IMR-90 (cell line): ENCODE data around the gene COL4A3. TPM values are rescaled to one million over a fixed set of nuclear protein-coding genes. Genes with fewer than 3 reads are reported as not detected.
"Not testable (repeated sequence)": the region's sequence is repeated elsewhere in the genome, so short reads cannot be mapped to it uniquely, and the experiment has no call there.

Source experiments
- ATAC-seq: fragments of 200-7000 bp; cut with Tn5 transposase; 2 replicates; pipeline ENCODE4 v1.9.1; 2020; ENCODE audit warnings: low read depth, mild to moderate bottlenecking, moderate library complexity
- BruUV-seq: library from RNA; stranded (reverse); fragments of 400-500 nt; replicated peaks from 2 replicates; lab custom pipeline; 2021; lab: Mats Ljungman, UMichigan
- CTCF ChIA-PET: fragments of 300-600 bp; formaldehyde crosslinking; extraction: SDS; loops from one replicate; lab custom pipeline; 2021; ENCODE audit warnings: antibody characterized with exemption; lab: Yijun Ruan, JAX
- POLR2A ChIA-PET: fragments of 300-600 bp; sonication (Branson Sonifier 250); formaldehyde crosslinking; loops from one replicate; lab custom pipeline; 2022; ENCODE audit warnings: antibody characterized with exemption; ENCODE audit not compliant: unreplicated experiment; lab: Charles Lee
- DNase-seq: peaks from one replicate; pipeline ENCODE4 v3.0.0; 2013
- H2AFZ ChIP-seq: replicated peaks from 2 replicates; pipeline ENCODE3; 2013; ENCODE audit warnings: low read length, mild to moderate bottlenecking; ENCODE audit not compliant: poor library complexity
- H2AK5ac ChIP-seq: 2 replicates; pipeline ENCODE4 v1.6.1; 2013; ENCODE audit warnings: low read depth, low read length, inconsistent platforms
- H2AK9ac ChIP-seq: replicated peaks from 2 replicates; pipeline ENCODE3; 2013; ENCODE audit warnings: mild to moderate bottlenecking, low read depth, low read length, moderate library complexity; ENCODE audit not compliant: poor library complexity
- H2BK120ac ChIP-seq: 2 replicates; pipeline ENCODE4 v1.6.1; 2013; ENCODE audit warnings: low read depth, low read length, inconsistent platforms
- H2BK15ac ChIP-seq: 3 replicates; pipeline ENCODE4 v1.6.1; 2013; ENCODE audit warnings: low read depth, low read length, inconsistent platforms
- H2BK20ac ChIP-seq: 2 replicates; pipeline ENCODE4 v1.6.1; 2013; ENCODE audit warnings: low read depth, mild to moderate bottlenecking, inconsistent platforms, low read length, moderate library complexity
- H2BK5ac ChIP-seq: 2 replicates; pipeline ENCODE4 v1.6.1; 2013; ENCODE audit warnings: mild to moderate bottlenecking, low read depth, low read length, inconsistent platforms; ENCODE audit not compliant: poor library complexity, severe bottlenecking
- H3K14ac ChIP-seq: replicated peaks from 2 replicates; pipeline ENCODE4 v1.6.1; 2013; ENCODE audit warnings: low read depth, low read length, inconsistent platforms
- H3K18ac ChIP-seq: 2 replicates; pipeline ENCODE4 v1.6.1; 2013; ENCODE audit warnings: low read depth, low read length, control low read depth
- H3K23ac ChIP-seq: 2 replicates; pipeline ENCODE4 v1.6.1; 2013; ENCODE audit warnings: low read depth, low read length, inconsistent platforms
- H3K27ac ChIP-seq: 2 replicates; pipeline ENCODE4 v1.5.1; 2013; ENCODE audit warnings: mild to moderate bottlenecking, control low read depth, low read length; ENCODE audit not compliant: insufficient read depth
- H3K27me3 ChIP-seq: 2 replicates; pipeline ENCODE4 v1.6.1; 2013; ENCODE audit warnings: low read length; ENCODE audit not compliant: control insufficient read depth, insufficient read depth
- H3K36me3 ChIP-seq: 2 replicates; pipeline ENCODE4 v1.6.1; 2013; ENCODE audit warnings: low read length, mixed read lengths; ENCODE audit not compliant: control insufficient read depth, insufficient read depth
- H3K4ac ChIP-seq: 2 replicates; pipeline ENCODE4 v1.6.1; 2013; ENCODE audit warnings: low read depth, low read length, inconsistent platforms
- H3K4me1 ChIP-seq: 2 replicates; pipeline ENCODE4 v1.6.1; 2013; ENCODE audit warnings: low read length, mixed read lengths; ENCODE audit not compliant: control insufficient read depth, insufficient read depth
- H3K4me2 ChIP-seq: 2 replicates; pipeline ENCODE4 v1.6.1; 2013; ENCODE audit warnings: low read depth, mild to moderate bottlenecking, control low read depth, low read length, moderate library complexity
- H3K4me3 ChIP-seq: 2 replicates; pipeline ENCODE4 v1.5.1; 2013; ENCODE audit warnings: low read depth, mild to moderate bottlenecking, control low read depth, low read length, moderate library complexity; ENCODE audit not compliant: insufficient read depth
- H3K56ac ChIP-seq: 2 replicates; pipeline ENCODE4 v1.6.1; 2013; ENCODE audit warnings: low read length, inconsistent platforms; ENCODE audit not compliant: insufficient read depth; ENCODE audit errors: extremely low read depth
- H3K79me1 ChIP-seq, 2 experiments: 2 replicates each; pipeline ENCODE4 v1.6.1; 2013; ENCODE audit warnings: low read length in 2 of 2, inconsistent platforms in 1 of 2, low read depth in 1 of 2
- H3K9ac ChIP-seq: 2 replicates; pipeline ENCODE4 v1.6.1; 2013; ENCODE audit warnings: low read depth, low read length, control low read depth
- H3K9me1 ChIP-seq: 2 replicates; pipeline ENCODE4 v1.6.1; 2013; ENCODE audit warnings: low read length, inconsistent platforms; ENCODE audit not compliant: insufficient read depth
- H3K9me3 ChIP-seq: 2 replicates; pipeline ENCODE4 v1.6.1; 2013; ENCODE audit warnings: low read length; ENCODE audit not compliant: control insufficient read depth, insufficient read depth
- H4K20me1 ChIP-seq: 2 replicates; pipeline ENCODE4 v1.6.1; 2013; ENCODE audit warnings: low read length, inconsistent platforms; ENCODE audit not compliant: insufficient read depth
- H4K5ac ChIP-seq: 2 replicates; pipeline ENCODE4 v1.6.1; 2013; ENCODE audit warnings: mild to moderate bottlenecking, low read depth, low read length, control low read depth
- H4K8ac ChIP-seq, 2 experiments: 2 replicates each; pipeline ENCODE4 v1.6.1; 2013; ENCODE audit warnings: low read depth in 2 of 2, low read length in 2 of 2, control low read depth in 1 of 2, inconsistent platforms in 1 of 2
- H4K91ac ChIP-seq: 2 replicates; pipeline ENCODE4 v1.6.1; 2013; ENCODE audit warnings: low read depth, low read length, inconsistent platforms; ENCODE audit not compliant: insufficient read depth
- whole genome bisulfite sequencing, 2 experiments: methylation state at CpG; one replicate each; pipeline versions ENCODE4 v1.1.5 to v1.1.7; 2013; ENCODE audit warnings: missing lambda C conversion rate in 2 of 2; ENCODE audit not compliant: insufficient read length in 1 of 2; ENCODE audit errors: extremely low coverage in 2 of 2; 5-methylcytosine and 5-hydroxymethylcytosine counted together
- dilution Hi-C: fragments of 300-500 bp; cut with HindIII; formaldehyde crosslinking; loops from one replicate; pipeline ENCODE4 v1.14.3; 2018; ENCODE audit warnings: low sequenced_read_pairs; ENCODE audit not compliant: unreplicated experiment
- in situ Hi-C: fragments of 300-500 bp; cut with MboI; formaldehyde crosslinking; loops from 3 replicates; pipeline ENCODE4 v1.14.3; 2019; ENCODE audit warnings: low sequenced_read_pairs, inconsistent platforms, mixed read lengths
- intact Hi-C: fragments of 100-400 bp; cut with micrococcal nuclease; formaldehyde crosslinking; loops from 2 replicates; pipeline ENCODE4 v1.10.0; 2022
- polyA plus RNA-seq, 3 experiments: library from polyadenylated mRNA; depleted of rRNA; stranded (reverse); fragments of >200 nt; gene quantifications; 2 replicates each; pipeline ENCODE4 v1.2.3, GENCODE V29; 2012; ENCODE audit warnings: low replicate concordance in 1 of 3
- total RNA-seq: library from RNA; depleted of rRNA; stranded (reverse); fragments of >200 nt; gene quantifications from 2 replicates; pipeline ENCODE4 v1.2.3, GENCODE V29; 2012

Gene COL4A3
- total and polyA plus RNA-seq, 2 of the 4 experiments (the other 2 are of a cell fraction) = not detected

- H4K5ac ChIP-seq, H3K9me3 ChIP-seq, ATAC-seq, H2BK20ac ChIP-seq, H4K8ac ChIP-seq, H3K27me3 ChIP-seq, H3K23ac ChIP-seq, H3K18ac ChIP-seq, in situ Hi-C loops, H3K56ac ChIP-seq, BruUV-seq, POLR2A ChIA-PET, H2BK120ac ChIP-seq, H4K91ac ChIP-seq, H3K9ac ChIP-seq, DNase-seq, H3K4me2 ChIP-seq, H3K9me1 ChIP-seq, H3K4me3 ChIP-seq, H3K36me3 ChIP-seq, H3K4ac ChIP-seq, H2BK5ac ChIP-seq, H3K4me1 ChIP-seq, H3K14ac ChIP-seq, dilution Hi-C loops, H3K27ac ChIP-seq, H2AFZ ChIP-seq, intact Hi-C loops, H2BK15ac ChIP-seq, H2AK5ac ChIP-seq, H4K20me1 ChIP-seq, H3K79me1 ChIP-seq, H2AK9ac ChIP-seq: not testable (repeated sequence)
- no CpG with 5 or more reads among the region's 6 CpGs for WGBS, 2 experiments
- CTCF ChIA-PET = interaction anchor here (0.7 kb wide), 1 partner anchor 13 kb away, joined by 4 read pairs; no protein-coding TSS in a partner anchor
These were observed 61.2 kb downstream of the COL4A3 start for GRCh38 chr2:227225641-227226040.
